SU-DHL-6 (cell line): Measurements from ENCODE around the gene SEC14L5.

Experiments
- H2AFZ ChIP-seq: fragments of 200-600 bp; sonication (generic); 2 replicates; pipeline ENCODE4 v1.6.1; 2014; ENCODE audit warnings: low read depth, mild to moderate bottlenecking, moderate library complexity, mixed read lengths, antibody characterized with exemption, low read length; ENCODE audit not compliant: severe bottlenecking
- H3F3A ChIP-seq: fragments of 200-600 bp; shearing (Covaris generic); 2 replicates; pipeline ENCODE4 v1.6.0; 2016; ENCODE audit warnings: antibody characterized with exemption, mild to moderate bottlenecking; ENCODE audit not compliant: insufficient read depth
- H3K27ac ChIP-seq: fragments of 200-600 bp; sonication (generic); 2 replicates; pipeline ENCODE4 v1.5.1; 2016; ENCODE audit warnings: low read depth, mild to moderate bottlenecking, low read length, moderate library complexity, mixed read lengths
- H3K27me3 ChIP-seq: fragments of 200-600 bp; sonication (generic), shearing (Covaris generic); 2 replicates; pipeline ENCODE4 v1.6.0; 2014; ENCODE audit warnings: mild to moderate bottlenecking, low read length
- H3K36me3 ChIP-seq: fragments of 200-600 bp; sonication (generic); 2 replicates; pipeline ENCODE4 v1.6.1; 2014; ENCODE audit warnings: mild to moderate bottlenecking, low read length, mixed read lengths
- H3K4me2 ChIP-seq: fragments of 300-600, 200-600 bp; shearing (Covaris generic), sonication (generic); 2 replicates; pipeline ENCODE4 v1.6.0; 2014; ENCODE audit warnings: low read length, low read depth, mild to moderate bottlenecking; ENCODE audit not compliant: poor library complexity, severe bottlenecking
- H3K4me3 ChIP-seq: fragments of 200-600 bp; sonication (generic); 2 replicates; pipeline ENCODE4 v1.5.1; 2014; ENCODE audit warnings: antibody characterized with exemption, low read length, mild to moderate bottlenecking, mixed read lengths; ENCODE audit not compliant: insufficient read depth, poor library complexity, severe bottlenecking
- H3K79me2 ChIP-seq: fragments of 200-600 bp; sonication (generic); 2 replicates; pipeline ENCODE4 v1.6.1; 2014; ENCODE audit warnings: mild to moderate bottlenecking, low read length, moderate library complexity; ENCODE audit not compliant: insufficient read depth
- H3K9ac ChIP-seq: fragments of 200-600 bp; sonication (generic); 2 replicates; pipeline ENCODE4 v1.7.0; 2014; ENCODE audit warnings: mild to moderate bottlenecking, low read length
- H3K9me2 ChIP-seq: fragments of 200-600 bp; sonication (generic); replicated peaks from 2 replicates; pipeline ENCODE4 v1.6.1; 2014; ENCODE audit warnings: low read length; ENCODE audit not compliant: insufficient read depth
- H3K9me3 ChIP-seq: fragments of 200-600 bp; sonication (generic); 2 replicates; pipeline ENCODE4 v1.6.1; 2014; ENCODE audit warnings: low read length, mixed read lengths; ENCODE audit not compliant: insufficient read depth
- H4K20me1 ChIP-seq: fragments of 200-600 bp; sonication (generic); 2 replicates; pipeline ENCODE4 v1.6.1; 2014; ENCODE audit warnings: low read depth, mild to moderate bottlenecking, antibody characterized with exemption, low read length, moderate library complexity, mixed read lengths
- CTCF ChIP-seq: fragments of 200-600 bp; sonication (generic); IDR thresholded peaks from one replicate; pipeline ENCODE4 v1.5.1; 2017; ENCODE audit warnings: antibody characterized with exemption, mild to moderate bottlenecking, low read length, moderate library complexity; ENCODE audit not compliant: insufficient read depth, poor library complexity, severe bottlenecking
- EZH2phosphoT487 ChIP-seq: fragments of 200-600 bp; sonication (generic), shearing (Covaris generic); conservative IDR thresholded peaks from 2 replicates; pipeline ENCODE4 v1.6.1; 2018; ENCODE audit warnings: mild to moderate bottlenecking, antibody characterized with exemption, low read length, moderate library complexity, mixed read lengths

Gene SEC14L5

GRCh38 chr16:5056352-5056751, 98.2 kb downstream of the SEC14L5 start:
- H3K9me3 ChIP-seq: no peaks in the 10 kb centered on the region
- H3K36me3 ChIP-seq: no peaks in the 10 kb centered on the region
- no peaks in the 10 kb centered on the region for H3K9me2 ChIP-seq
- H3K4me2 ChIP-seq: no peak overlapping the region
- TF ChIP-seq CTCF (peak; percentile 65), EZH2phosphoT487 (no peak)
- no peaks in the 10 kb centered on the region for H3K27me3 ChIP-seq
- H3K79me2 ChIP-seq: no peaks in the 10 kb centered on the region
- no peak overlapping the region for H3K9ac ChIP-seq
- H4K20me1 ChIP-seq: no peaks in the 10 kb centered on the region
- no peak overlapping the region for H3K27ac ChIP-seq
- no peaks in the 10 kb centered on the region for H3F3A ChIP-seq
- no peak overlapping the region for H3K4me3 ChIP-seq
- H2AFZ ChIP-seq: no peak overlapping the region

DNA sequence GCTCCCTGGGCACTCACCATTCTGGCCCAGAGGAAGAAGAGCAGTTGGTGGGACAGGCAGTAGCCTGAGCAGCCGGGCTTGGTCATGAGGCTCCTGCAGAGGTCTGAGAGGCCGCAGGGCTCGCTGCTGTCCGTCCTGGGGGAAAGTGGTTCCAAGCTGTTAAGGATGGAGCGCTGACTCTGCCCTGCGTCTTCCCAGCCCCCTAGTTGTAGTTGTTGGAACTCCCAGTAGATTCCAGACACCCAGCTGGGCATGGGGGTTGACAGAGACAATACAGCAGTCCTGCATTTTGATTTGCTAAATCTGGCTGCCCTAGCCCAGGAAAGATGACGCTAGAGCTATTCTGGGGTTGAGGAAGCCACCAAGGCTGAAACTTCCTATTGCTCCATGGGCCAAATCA, 100.3 kb downstream of the SEC14L5 start:
- TF ChIP-seq EZH2phosphoT487: no peak
- no peak for TF ChIP-seq CTCF
- no peaks in the 10 kb centered on the region for H3K79me2 ChIP-seq
- no peaks in the 10 kb centered on the region for H3K9me2 ChIP-seq
- no peaks in the 10 kb centered on the region for H3F3A ChIP-seq
- no peaks in the 10 kb centered on the region for H3K36me3 ChIP-seq
- no peaks in the 10 kb centered on the region for H4K20me1 ChIP-seq
- H3K4me3 ChIP-seq: no peak overlapping the region
- H3K9ac ChIP-seq: no peak overlapping the region
- H3K9me3 ChIP-seq: no peaks in the 10 kb centered on the region
- H2AFZ ChIP-seq: no peak overlapping the region
- no peak overlapping the region for H3K27ac ChIP-seq
- H3K4me2 ChIP-seq: no peak overlapping the region
- no peaks in the 10 kb centered on the region for H3K27me3 ChIP-seq

- no peak overlapping the region for H3K4me3 ChIP-seq
- no peaks in the 10 kb centered on the region for H3K27me3 ChIP-seq
- H3K27ac ChIP-seq: no peak overlapping the region
- no peaks in the 10 kb centered on the region for H3K79me2 ChIP-seq
- no peaks in the 10 kb centered on the region for H3K9me2 ChIP-seq
- H3K36me3 ChIP-seq: no peaks in the 10 kb centered on the region
- no peaks in the 10 kb centered on the region for H3K9me3 ChIP-seq
- TF ChIP-seq EZH2phosphoT487 (no peak), CTCF (no peak)
- H3K9ac ChIP-seq: no peak overlapping the region
- no peaks in the 10 kb centered on the region for H4K20me1 ChIP-seq
- no peaks in the 10 kb centered on the region for H3F3A ChIP-seq
- H2AFZ ChIP-seq: no peak overlapping the region
- H3K4me2 ChIP-seq: no peak overlapping the region
Observed at GRCh38 chr16:5059386-5060072, 101.4 kb downstream of the SEC14L5 start.
